Neural cell (in vitro differentiated cells): ENCODE measurements around the gene RIN3.

Source experiments
- CTCF ChIP-seq: fragments of 450-650 bp; IDR thresholded peaks from 2 replicates; pipeline ENCODE4 v1.5.1; 2014; ENCODE audit warnings: antibody characterized with exemption, mild to moderate bottlenecking, moderate library complexity; ENCODE audit not compliant: poor library complexity, severe bottlenecking
- TAF1 ChIP-seq: IDR thresholded peaks from 2 replicates; pipeline ENCODE4 v1.6.1; 2012; ENCODE audit warnings: low read depth

GRCh38 chr14:92710001-92710341, 196.4 kb downstream of the RIN3 start:
- TF ChIP-seq CTCF (no peak), TAF1 (no peak)
